Measurements from ENCODE around the gene STK39.

STK39 gene

DNA sequence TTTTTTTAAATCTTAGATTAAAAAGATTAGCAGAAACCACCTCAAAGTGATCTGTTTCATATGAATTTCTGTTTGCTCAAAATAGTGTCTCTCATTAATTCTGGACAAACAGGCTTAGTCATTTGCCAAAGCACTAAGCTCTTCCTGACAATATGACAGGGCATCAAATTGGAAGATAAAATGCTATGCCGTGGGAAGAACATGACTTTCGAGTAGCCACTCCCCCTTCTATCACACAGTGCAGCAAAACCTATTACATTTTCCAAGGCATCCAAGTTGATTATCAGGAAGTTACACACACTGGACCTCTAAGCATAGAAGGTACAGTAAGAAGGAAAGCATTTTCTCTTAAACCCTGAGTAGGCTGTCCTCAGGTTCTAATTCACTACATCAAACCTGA lies 89.5 kb downstream of the STK39 start:
- Histone ChIP-seq H3K27me3 (ENCODE audit: control insufficient read depth, insufficient read depth, low read length) (no peaks in the 10 kb centered on the region), H3K9me3 (ENCODE audit: control insufficient read depth, insufficient read depth, low read length) (no peaks in the 10 kb centered on the region), H3K4me1 (ENCODE audit: control insufficient read depth, insufficient read depth, low read length) (no peaks in the 10 kb centered on the region), H3K4me3 (ENCODE audit: low read length) (no peak overlapping the region), H3K36me3 (ENCODE audit: control insufficient read depth, insufficient read depth, low read length) (no peaks in the 10 kb centered on the region), H3K27ac (ENCODE audit: low read length) (no peak overlapping the region)
- no peak for DNase-seq (ENCODE audit: low read depth, low spot score)
- no CpG with 5 or more reads among the region's 2 CpGs for WGBS (ENCODE audit: insufficient coverage, insufficient read length)

- no peak for DNase-seq (ENCODE audit: low read depth, low spot score)
- no peaks in the 10 kb centered on the region for H3K36me3 ChIP-seq (ENCODE audit: control insufficient read depth, insufficient read depth, low read length)
- no peaks in the 10 kb centered on the region for H3K4me1 ChIP-seq (ENCODE audit: control insufficient read depth, insufficient read depth, low read length)
- H3K9me3 ChIP-seq (ENCODE audit: control insufficient read depth, insufficient read depth, low read length): no peaks in the 10 kb centered on the region
- H3K27ac ChIP-seq (ENCODE audit: low read length): no peak overlapping the region
- WGBS (ENCODE audit: insufficient coverage, insufficient read length): no CpG with 5 or more reads among the region's 3 CpGs
- no peaks in the 10 kb centered on the region; the same call in 1 of the 2 replicates for H3K27me3 ChIP-seq (ENCODE audit: control insufficient read depth, insufficient read depth, low read length)
- H3K4me3 ChIP-seq (ENCODE audit: low read length): no peak overlapping the region
These were observed 90.3 kb downstream of the STK39 start for GRCh38 chr2:168157070-168157469.

DNA sequence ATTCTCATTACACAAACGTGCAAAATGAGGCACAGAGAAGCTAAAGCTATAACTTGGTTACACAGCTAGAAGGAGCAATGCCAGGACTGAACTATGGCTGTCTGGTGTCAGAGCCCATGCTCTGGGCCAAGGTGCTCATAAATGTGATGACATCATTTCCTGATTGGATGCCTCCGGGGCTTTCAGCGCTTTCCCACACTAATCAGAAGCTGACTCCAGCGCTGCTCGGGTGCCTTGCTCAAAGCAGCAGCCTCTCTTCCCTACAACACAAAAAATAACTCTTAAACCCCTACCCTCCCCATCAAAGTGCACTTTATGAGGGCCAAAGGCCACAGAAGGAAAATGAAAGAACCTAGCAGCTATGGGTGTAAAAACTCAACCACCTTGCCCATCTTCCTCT lies 90.7 kb downstream of the STK39 start:
- Histone ChIP-seq H3K9me3 (ENCODE audit: control insufficient read depth, insufficient read depth, low read length) (no peaks in the 10 kb centered on the region), H3K4me1 (ENCODE audit: control insufficient read depth, insufficient read depth, low read length) (no peaks in the 10 kb centered on the region), H3K4me3 (ENCODE audit: low read length) (no peak overlapping the region), H3K27ac (ENCODE audit: low read length) (no peak overlapping the region), H3K36me3 (ENCODE audit: control insufficient read depth, insufficient read depth, low read length) (no peaks in the 10 kb centered on the region), H3K27me3 (ENCODE audit: control insufficient read depth, insufficient read depth, low read length) (no peaks in the 10 kb centered on the region; the same call in 1 of the 2 replicates)
- DNase-seq (ENCODE audit: low read depth, low spot score): no peak
- no CpG with 5 or more reads among the region's 5 CpGs for WGBS (ENCODE audit: insufficient coverage, insufficient read length)

DNA sequence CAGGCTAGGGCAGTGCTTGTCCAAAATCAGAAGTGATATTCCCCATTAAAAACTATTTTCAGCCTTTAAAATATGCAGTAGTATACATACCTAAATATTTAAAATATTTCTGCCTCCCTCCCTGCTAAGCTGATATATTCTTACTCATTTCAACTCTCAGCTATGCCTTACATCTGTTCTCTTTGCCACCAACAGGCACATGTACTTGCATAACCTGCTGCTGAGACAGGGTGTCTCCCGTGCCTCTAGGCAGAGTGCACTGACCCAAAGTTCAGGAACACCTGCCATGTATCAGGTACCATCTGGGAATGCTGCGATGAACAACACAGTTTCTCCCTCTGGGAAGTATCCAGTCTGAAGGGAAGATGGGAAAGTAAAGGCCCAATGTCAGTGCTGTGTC lies 91.7 kb downstream of the STK39 start:
- no peaks in the 10 kb centered on the region for H3K9me3 ChIP-seq (ENCODE audit: control insufficient read depth, insufficient read depth, low read length)
- no peaks in the 10 kb centered on the region for H3K36me3 ChIP-seq (ENCODE audit: control insufficient read depth, insufficient read depth, low read length)
- H3K27ac ChIP-seq (ENCODE audit: low read length): no peak overlapping the region
- no CpG with 5 or more reads among the region's 2 CpGs for WGBS (ENCODE audit: insufficient coverage, insufficient read length)
- H3K4me1 ChIP-seq (ENCODE audit: control insufficient read depth, insufficient read depth, low read length): no peaks in the 10 kb centered on the region
- H3K4me3 ChIP-seq (ENCODE audit: low read length): no peak overlapping the region
- H3K27me3 ChIP-seq (ENCODE audit: control insufficient read depth, insufficient read depth, low read length): no peaks in the 10 kb centered on the region; the same call in 1 of the 2 replicates
- DNase-seq (ENCODE audit: low read depth, low spot score): no peak

DNA sequence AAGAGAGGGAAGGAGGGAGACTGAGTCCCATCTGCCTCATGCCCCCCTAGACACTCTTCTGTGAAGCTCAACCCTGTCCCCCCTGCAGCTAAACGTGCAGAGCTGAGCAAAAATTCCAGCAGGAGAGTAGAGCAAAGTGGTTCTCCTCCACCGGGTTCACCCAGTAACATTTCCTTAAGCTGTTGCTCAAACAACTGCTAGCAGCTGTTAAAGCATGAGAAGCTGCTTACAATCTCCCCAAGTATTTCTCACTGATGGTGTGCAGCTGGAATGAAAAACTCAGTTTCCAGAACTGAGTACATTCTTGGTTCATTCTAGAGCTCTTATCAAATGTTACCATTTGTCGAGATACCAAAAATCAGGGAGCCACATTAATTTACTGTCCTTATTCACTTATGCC lies 92.3 kb downstream of the STK39 start:
- WGBS (ENCODE audit: insufficient coverage, insufficient read length): no CpG with 5 or more reads among the region's 3 CpGs
- Histone ChIP-seq H3K27ac (ENCODE audit: low read length) (no peak overlapping the region), H3K27me3 (ENCODE audit: control insufficient read depth, insufficient read depth, low read length) (no peaks in the 10 kb centered on the region; the same call in 1 of the 2 replicates), H3K9me3 (ENCODE audit: control insufficient read depth, insufficient read depth, low read length) (no peaks in the 10 kb centered on the region), H3K36me3 (ENCODE audit: control insufficient read depth, insufficient read depth, low read length) (no peaks in the 10 kb centered on the region), H3K4me1 (ENCODE audit: control insufficient read depth, insufficient read depth, low read length) (no peaks in the 10 kb centered on the region), H3K4me3 (ENCODE audit: low read length) (no peak overlapping the region)
- no peak for DNase-seq (ENCODE audit: low read depth, low spot score)

DNA sequence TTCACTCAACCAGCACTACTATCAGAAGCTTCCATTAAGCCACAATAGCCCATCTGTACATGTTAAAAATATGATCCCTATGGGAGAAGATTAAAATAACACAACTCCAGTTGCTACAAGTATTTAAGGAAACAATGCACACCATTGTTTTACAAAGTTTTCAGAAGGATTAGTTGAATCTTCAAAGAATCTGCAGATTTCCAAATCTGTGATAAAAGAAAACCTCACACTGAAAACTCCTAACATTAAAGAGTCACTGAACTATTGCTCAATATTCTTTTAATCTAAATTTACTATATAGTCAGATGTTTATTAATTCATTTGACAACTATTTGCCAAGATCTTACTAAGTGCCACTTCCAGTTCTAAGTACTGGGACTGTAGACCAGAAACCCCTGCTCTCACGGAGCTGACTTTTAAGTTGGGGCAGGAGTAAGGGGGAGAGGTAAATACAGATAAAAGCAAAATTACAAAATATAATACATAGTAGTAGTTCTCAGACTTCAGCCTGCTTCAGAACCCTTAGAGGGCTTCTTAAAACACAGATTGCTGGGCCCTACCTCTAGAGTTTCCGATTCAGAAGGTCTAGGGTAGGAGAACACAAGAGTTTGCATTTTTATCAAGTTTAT lies 94.4 kb downstream of the STK39 start:
- Histone ChIP-seq H3K27ac (ENCODE audit: low read length) (no peak overlapping the region), H3K4me3 (ENCODE audit: low read length) (no peak overlapping the region), H3K27me3 (ENCODE audit: control insufficient read depth, insufficient read depth, low read length) (no peaks in the 10 kb centered on the region; the same call in 1 of the 2 replicates), H3K36me3 (ENCODE audit: control insufficient read depth, insufficient read depth, low read length) (no peaks in the 10 kb centered on the region), H3K9me3 (ENCODE audit: control insufficient read depth, insufficient read depth, low read length) (no peaks in the 10 kb centered on the region), H3K4me1 (ENCODE audit: control insufficient read depth, insufficient read depth, low read length) (no peaks in the 10 kb centered on the region)
- no CpG with 5 or more reads among the region's 2 CpGs for WGBS (ENCODE audit: insufficient coverage, insufficient read length)
- DNase-seq (ENCODE audit: low read depth, low spot score): no peak

- H3K27ac ChIP-seq (ENCODE audit: low read length): no peak overlapping the region
- H3K4me3 ChIP-seq (ENCODE audit: low read length): no peak overlapping the region
- DNase-seq (ENCODE audit: low read depth, low spot score): no peak
- no peaks in the 10 kb centered on the region; the same call in 1 of the 2 replicates for H3K27me3 ChIP-seq (ENCODE audit: control insufficient read depth, insufficient read depth, low read length)
- no peaks in the 10 kb centered on the region for H3K4me1 ChIP-seq (ENCODE audit: control insufficient read depth, insufficient read depth, low read length)
- H3K36me3 ChIP-seq (ENCODE audit: control insufficient read depth, insufficient read depth, low read length): no peaks in the 10 kb centered on the region
- no peaks in the 10 kb centered on the region for H3K9me3 ChIP-seq (ENCODE audit: control insufficient read depth, insufficient read depth, low read length)
- no CpG with 5 or more reads among the region's 6 CpGs for WGBS (ENCODE audit: insufficient coverage, insufficient read length)
These were observed 97.4 kb downstream of the STK39 start for GRCh38 chr2:168149986-168150385.

DNA sequence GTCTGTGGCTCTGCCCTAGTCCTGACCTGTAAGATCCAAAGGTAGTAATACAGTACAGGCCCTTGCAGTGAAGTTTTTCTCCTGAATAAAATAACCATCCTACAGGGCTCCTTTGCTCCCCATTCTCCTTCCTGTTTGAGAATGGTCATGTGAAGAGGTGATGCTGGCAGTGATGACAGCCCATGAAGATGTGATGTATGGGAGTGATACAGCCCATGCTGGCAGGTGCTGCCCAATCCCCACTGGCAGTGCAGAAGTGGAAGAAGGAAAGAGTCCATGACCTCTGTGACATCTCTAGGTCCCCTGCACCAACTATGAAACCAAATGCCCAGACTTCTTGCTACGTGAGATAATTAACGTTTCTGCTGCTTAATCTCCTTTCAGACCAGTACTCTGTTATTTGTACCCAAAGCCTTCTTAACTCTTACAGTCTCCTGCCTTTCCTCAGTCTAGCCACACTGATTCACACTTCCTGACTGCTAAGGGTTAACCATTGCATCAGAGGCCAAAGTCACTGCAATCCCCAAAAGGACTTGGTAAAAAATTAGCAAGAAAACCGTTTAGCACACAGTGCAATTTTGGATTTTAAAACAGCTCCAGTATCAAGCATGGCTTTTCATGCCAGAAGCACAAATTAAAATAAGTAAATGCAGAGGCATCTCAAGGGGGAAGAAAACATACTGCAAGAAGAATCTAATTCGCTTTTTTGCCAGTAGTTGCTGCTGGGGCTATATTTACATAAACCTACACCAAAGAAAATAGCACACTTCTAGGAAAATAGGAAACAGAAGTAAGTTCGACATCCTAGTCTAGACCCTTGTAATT lies 98.0 kb downstream of the STK39 start:
- no peaks in the 10 kb centered on the region; the same call in 1 of the 2 replicates for H3K27me3 ChIP-seq (ENCODE audit: control insufficient read depth, insufficient read depth, low read length)
- DNase-seq (ENCODE audit: low read depth, low spot score): no peak
- no peak overlapping the region for H3K27ac ChIP-seq (ENCODE audit: low read length)
- no peaks in the 10 kb centered on the region for H3K4me1 ChIP-seq (ENCODE audit: control insufficient read depth, insufficient read depth, low read length)
- H3K4me3 ChIP-seq (ENCODE audit: low read length): no peak overlapping the region
- no peaks in the 10 kb centered on the region for H3K36me3 ChIP-seq (ENCODE audit: control insufficient read depth, insufficient read depth, low read length)
- WGBS (ENCODE audit: insufficient coverage, insufficient read length): no CpG with 5 or more reads among the region's 5 CpGs
- no peaks in the 10 kb centered on the region for H3K9me3 ChIP-seq (ENCODE audit: control insufficient read depth, insufficient read depth, low read length)

DNA sequence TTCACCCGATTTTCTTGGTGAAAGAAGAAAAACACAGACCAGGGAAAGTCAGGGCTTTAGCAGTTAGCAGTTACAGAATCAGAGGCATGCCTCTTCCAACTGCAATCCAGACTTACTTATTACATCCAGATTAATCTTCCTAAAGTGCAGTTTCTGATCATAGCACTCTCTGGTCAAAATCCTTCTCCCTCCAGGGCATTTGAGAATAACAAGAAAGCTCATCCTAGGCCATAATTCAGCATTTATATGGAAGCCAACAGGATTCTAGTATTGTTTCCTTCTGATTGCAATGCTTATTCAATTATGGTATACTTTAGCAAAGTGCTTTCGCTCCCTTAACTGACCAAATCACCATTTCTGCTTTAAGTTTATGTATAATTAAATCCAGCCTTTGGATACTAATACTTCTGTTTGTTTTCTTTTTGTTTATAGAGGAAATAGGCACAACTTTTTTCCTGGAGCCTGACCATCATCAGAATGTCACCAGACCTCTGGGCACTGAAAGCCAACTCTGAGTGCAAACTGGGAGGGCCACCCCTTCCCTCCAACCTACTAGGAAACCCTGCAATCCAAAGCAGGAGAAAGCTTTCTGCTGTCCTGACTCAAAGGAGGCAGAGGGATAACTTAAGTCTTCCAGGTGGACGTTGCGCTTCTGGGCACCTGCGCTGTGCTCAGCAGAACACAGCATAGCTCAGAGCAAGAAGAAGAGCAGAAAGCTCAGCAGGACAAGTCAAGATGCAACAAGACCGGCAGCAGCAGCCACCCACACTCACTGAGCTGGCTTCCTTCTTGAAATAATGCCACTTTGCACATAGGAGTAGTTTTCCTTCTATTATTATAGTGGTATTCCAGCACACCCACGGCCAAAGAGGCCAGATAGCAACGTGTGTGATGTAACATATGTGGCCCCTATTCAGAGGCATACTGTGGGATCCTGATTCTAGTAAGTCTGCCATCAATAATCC lies 99.3 kb downstream of the STK39 start:
- Histone ChIP-seq H3K27ac (ENCODE audit: low read length) (no peak overlapping the region), H3K4me1 (ENCODE audit: control insufficient read depth, insufficient read depth, low read length) (no peaks in the 10 kb centered on the region), H3K27me3 (ENCODE audit: control insufficient read depth, insufficient read depth, low read length) (no peaks in the 10 kb centered on the region; the same call in 1 of the 2 replicates), H3K36me3 (ENCODE audit: control insufficient read depth, insufficient read depth, low read length) (no peaks in the 10 kb centered on the region), H3K9me3 (ENCODE audit: control insufficient read depth, insufficient read depth, low read length) (no peaks in the 10 kb centered on the region), H3K4me3 (ENCODE audit: low read length) (no peak overlapping the region)
- DNase-seq (ENCODE audit: low read depth, low spot score): no peak
- no CpG with 5 or more reads among the region's 8 CpGs for WGBS (ENCODE audit: insufficient coverage, insufficient read length)
